COR-L47 (cell line): ENCODE measurements around the gene FNIP2.
"Not testable (repeated sequence)": the region's sequence is repeated elsewhere in the genome, so short reads cannot be mapped to it uniquely, and the experiment has no call there.

Experiments used
- DNase-seq: peaks from one replicate; lab custom pipeline; 2025; lab: John Stamatoyannopoulos, UW

Gene FNIP2

GRCh38 chr4:158814636-158815330 is 46.0 kb downstream of the FNIP2 start:
- DNase-seq: no peak

- DNase-seq: no peak
These were observed 48.1 kb downstream of the FNIP2 start for GRCh38 chr4:158816955-158817354.

- no peak for DNase-seq
These were observed 48.9 kb downstream of the FNIP2 start for GRCh38 chr4:158817562-158818296.

GRCh38 chr4:158818560-158819140 is 49.8 kb downstream of the FNIP2 start:
- no peak for DNase-seq

GRCh38 chr4:158819942-158820786 is 51.3 kb downstream of the FNIP2 start:
- no peak for DNase-seq

- DNase-seq: no peak
These were observed 52.6 kb downstream of the FNIP2 start for GRCh38 chr4:158821228-158821971.

GRCh38 chr4:158822348-158822747 is 53.5 kb downstream of the FNIP2 start:
- DNase-seq: no peak

- DNase-seq: no peak
These were observed 54.6 kb downstream of the FNIP2 start for GRCh38 chr4:158823461-158823873.

- DNase-seq: no peak
These were observed 55.8 kb downstream of the FNIP2 start for GRCh38 chr4:158824425-158825274.

- DNase-seq: no peak
These were observed 56.7 kb downstream of the FNIP2 start for GRCh38 chr4:158825433-158826036.

- no peak for DNase-seq
These were observed 57.2 kb downstream of the FNIP2 start for GRCh38 chr4:158826057-158826456.

- DNase-seq: no peak
These were observed 58.1 kb downstream of the FNIP2 start for GRCh38 chr4:158826882-158827281.

GRCh38 chr4:158827543-158827981 is 58.7 kb downstream of the FNIP2 start:
- no peak for DNase-seq

GRCh38 chr4:158828151-158828550 is 59.3 kb downstream of the FNIP2 start:
- not testable (repeated sequence) for DNase-seq

- no peak for DNase-seq
These were observed 60.4 kb downstream of the FNIP2 start for GRCh38 chr4:158829254-158829653.

GRCh38 chr4:158833602-158834001 is 64.8 kb downstream of the FNIP2 start:
- DNase-seq: no peak

- DNase-seq: no peak
These were observed 66.6 kb downstream of the FNIP2 start for GRCh38 chr4:158835226-158836001.

- DNase-seq: no peak
These were observed 67.2 kb downstream of the FNIP2 start for GRCh38 chr4:158836002-158836369.

- no peak for DNase-seq
These were observed 68.1 kb downstream of the FNIP2 start for GRCh38 chr4:158836828-158837449.
